ENCODE measurements around the gene IQGAP1.

DNA sequence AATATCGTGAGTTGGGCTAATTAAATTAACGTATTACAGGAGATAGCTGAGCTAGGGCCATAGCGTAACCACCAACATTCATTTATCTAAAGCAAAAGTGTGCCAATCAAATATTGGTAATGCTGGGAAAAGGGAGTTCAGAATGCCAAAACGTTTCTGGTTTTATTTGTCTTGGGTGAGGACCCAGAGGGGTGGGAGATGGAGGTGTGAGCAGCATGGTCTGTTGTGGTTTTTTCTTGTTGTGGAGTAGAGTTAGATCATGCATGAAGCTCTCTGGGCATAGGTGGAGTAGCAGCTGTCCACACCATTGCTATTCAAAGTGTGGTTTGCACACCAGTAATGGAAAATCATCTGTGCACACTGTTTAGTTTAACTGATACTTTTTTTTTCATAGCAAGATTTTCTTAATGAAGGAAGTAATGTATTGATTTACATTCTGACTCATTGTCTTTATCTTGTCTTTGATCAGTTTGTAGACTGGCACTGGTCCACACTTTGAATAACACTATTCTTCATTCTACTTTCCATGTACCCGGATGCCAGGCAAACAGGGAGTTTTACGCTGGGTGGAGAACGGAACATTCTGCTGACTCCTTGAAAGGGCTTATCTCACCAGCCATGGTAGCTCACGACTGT is 90.9 kb downstream of the IQGAP1 start:
- TF ChIP-seq FOS (IDR thresholded peaks at IDR 0.05; ENCODE audit: low read depth, low read length) (no peak), POLR2A (IDR thresholded peaks at IDR 0.05; ENCODE audit: low read depth, low read length) (no peak), MAFK (IDR thresholded peaks at IDR 0.05; ENCODE audit: low read depth, low read length) (no peak), CHD1 (IDR thresholded peaks at IDR 0.05; ENCODE audit: low read depth, low read length) (no peak), SMC3 (IDR thresholded peaks at IDR 0.05; ENCODE audit: low read depth, low read length) (no peak), MXI1 (IDR thresholded peaks at IDR 0.05; ENCODE audit: borderline replicate concordance, low read depth, low read length) (no peak), CEBPB (IDR thresholded peaks at IDR 0.05; ENCODE audit: low read depth, low read length) (no peak), MAZ (IDR thresholded peaks at IDR 0.05; ENCODE audit: borderline replicate concordance, low read depth, low read length) (no peak), RCOR1 (IDR thresholded peaks at IDR 0.05; ENCODE audit: insufficient replicate concordance, low read length) (no peak), NFE2L2 (IDR thresholded peaks at IDR 0.05; ENCODE audit: low read depth, low read length) (no peak)
- TF ChIP-seq, protein P1, sequence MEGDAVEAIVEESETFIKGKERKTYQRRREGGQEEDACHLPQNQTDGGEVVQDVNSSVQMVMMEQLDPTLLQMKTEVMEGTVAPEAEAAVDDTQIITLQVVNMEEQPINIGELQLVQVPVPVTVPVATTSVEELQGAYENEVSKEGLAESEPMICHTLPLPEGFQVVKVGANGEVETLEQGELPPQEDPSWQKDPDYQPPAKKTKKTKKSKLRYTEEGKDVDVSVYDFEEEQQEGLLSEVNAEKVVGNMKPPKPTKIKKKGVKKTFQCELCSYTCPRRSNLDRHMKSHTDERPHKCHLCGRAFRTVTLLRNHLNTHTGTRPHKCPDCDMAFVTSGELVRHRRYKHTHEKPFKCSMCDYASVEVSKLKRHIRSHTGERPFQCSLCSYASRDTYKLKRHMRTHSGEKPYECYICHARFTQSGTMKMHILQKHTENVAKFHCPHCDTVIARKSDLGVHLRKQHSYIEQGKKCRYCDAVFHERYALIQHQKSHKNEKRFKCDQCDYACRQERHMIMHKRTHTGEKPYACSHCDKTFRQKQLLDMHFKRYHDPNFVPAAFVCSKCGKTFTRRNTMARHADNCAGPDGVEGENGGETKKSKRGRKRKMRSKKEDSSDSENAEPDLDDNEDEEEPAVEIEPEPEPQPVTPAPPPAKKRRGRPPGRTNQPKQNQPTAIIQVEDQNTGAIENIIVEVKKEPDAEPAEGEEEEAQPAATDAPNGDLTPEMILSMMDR (conservative IDR thresholded peaks at IDR 0.05; ENCODE audit: low read depth, low read length) = no peak
- TF ChIP-seq, protein P2, sequence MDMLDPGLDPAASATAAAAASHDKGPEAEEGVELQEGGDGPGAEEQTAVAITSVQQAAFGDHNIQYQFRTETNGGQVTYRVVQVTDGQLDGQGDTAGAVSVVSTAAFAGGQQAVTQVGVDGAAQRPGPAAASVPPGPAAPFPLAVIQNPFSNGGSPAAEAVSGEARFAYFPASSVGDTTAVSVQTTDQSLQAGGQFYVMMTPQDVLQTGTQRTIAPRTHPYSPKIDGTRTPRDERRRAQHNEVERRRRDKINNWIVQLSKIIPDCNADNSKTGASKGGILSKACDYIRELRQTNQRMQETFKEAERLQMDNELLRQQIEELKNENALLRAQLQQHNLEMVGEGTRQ (IDR thresholded peaks at IDR 0.05; ENCODE audit: low read depth, low read length) = no peak
- TF ChIP-seq, protein P3, sequence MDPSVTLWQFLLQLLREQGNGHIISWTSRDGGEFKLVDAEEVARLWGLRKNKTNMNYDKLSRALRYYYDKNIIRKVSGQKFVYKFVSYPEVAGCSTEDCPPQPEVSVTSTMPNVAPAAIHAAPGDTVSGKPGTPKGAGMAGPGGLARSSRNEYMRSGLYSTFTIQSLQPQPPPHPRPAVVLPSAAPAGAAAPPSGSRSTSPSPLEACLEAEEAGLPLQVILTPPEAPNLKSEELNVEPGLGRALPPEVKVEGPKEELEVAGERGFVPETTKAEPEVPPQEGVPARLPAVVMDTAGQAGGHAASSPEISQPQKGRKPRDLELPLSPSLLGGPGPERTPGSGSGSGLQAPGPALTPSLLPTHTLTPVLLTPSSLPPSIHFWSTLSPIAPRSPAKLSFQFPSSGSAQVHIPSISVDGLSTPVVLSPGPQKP (IDR thresholded peaks at IDR 0.05; ENCODE audit: borderline replicate concordance, low read depth, low read length) = no peak
